ENCODE measurements around the gene AGBL1.

GRCh38 chr15:86327230-86327865, 247.7 kb downstream of the AGBL1 start:
- TF ChIP-seq CTCF (conservative IDR thresholded peaks at IDR 0.05; ENCODE audit: low read depth, low read length) (no peak), EZH2 (IDR thresholded peaks at IDR 0.05; ENCODE audit: borderline replicate concordance, low read depth, low read length, poor library complexity, severe bottlenecking) (no peak)
